Measurements from ENCODE around the gene MARK1. TPM values are rescaled to one million over a fixed set of nuclear protein-coding genes. Genes with fewer than 3 reads are reported as not detected.
"Not testable (repeated sequence)": the region's sequence is repeated elsewhere in the genome, so short reads cannot be mapped to it uniquely, and the experiment has no call there.

The MARK1 gene
- total RNA-seq, 1 donor, result 0.72 TPM

- H3K27ac ChIP-seq (ENCODE audit: low read depth, low read length), result no peak overlapping the region
- no peak overlapping the region for H2AFZ ChIP-seq (ENCODE audit: low read length)
- H3K36me3 ChIP-seq (ENCODE audit: insufficient read depth, low read length), result no peaks in the 10 kb centered on the region
- H3K4me2 ChIP-seq (ENCODE audit: insufficient read depth, low read length), result no peak overlapping the region
- H3K4me1 ChIP-seq (ENCODE audit: insufficient read depth, low read length), result no peaks in the 10 kb centered on the region
- no peak overlapping the region for H3K4me3 ChIP-seq (ENCODE audit: insufficient read depth, low read length)
- peaks cover 2% of the 10 kb centered on the region for H3K27me3 ChIP-seq (ENCODE audit: insufficient read depth, low read length)
- DNase-seq (ENCODE audit: insufficient read length, low spot score, missing footprints), result no peak
- H4K20me1 ChIP-seq (ENCODE audit: insufficient read depth, low read length), result no peaks in the 10 kb centered on the region
- no peaks in the 10 kb centered on the region for H3K9me3 ChIP-seq (ENCODE audit: low read depth, low read length)
- TF ChIP-seq CTCF (IDR thresholded peaks at IDR 0.05; ENCODE audit: extremely low read depth, low read depth, low read length), result no peak
- H3K79me2 ChIP-seq (ENCODE audit: insufficient read depth, low read length), result no peaks in the 10 kb centered on the region
Observed at GRCh38 chr1:220677251-220677650, 149.3 kb downstream of the MARK1 start.

- Histone ChIP-seq H3K36me3 (ENCODE audit: insufficient read depth, low read length) (no peaks in the 10 kb centered on the region), H2AFZ (ENCODE audit: low read length) (no peak overlapping the region), H3K9me3 (ENCODE audit: low read depth, low read length) (no peaks in the 10 kb centered on the region), H3K27ac (ENCODE audit: low read depth, low read length) (no peak overlapping the region), H3K4me3 (ENCODE audit: insufficient read depth, low read length) (no peak overlapping the region), H3K27me3 (ENCODE audit: insufficient read depth, low read length) (peaks cover 2% of the 10 kb centered on the region), H3K4me1 (ENCODE audit: insufficient read depth, low read length) (no peaks in the 10 kb centered on the region), H3K79me2 (ENCODE audit: insufficient read depth, low read length) (no peaks in the 10 kb centered on the region), H4K20me1 (ENCODE audit: insufficient read depth, low read length) (no peaks in the 10 kb centered on the region), H3K4me2 (ENCODE audit: insufficient read depth, low read length) (no peak overlapping the region)
- DNase-seq (ENCODE audit: insufficient read length, low spot score, missing footprints), result no peak
- TF ChIP-seq CTCF (IDR thresholded peaks at IDR 0.05; ENCODE audit: extremely low read depth, low read depth, low read length), result peak; percentile 59
Observed at GRCh38 chr1:220680085-220680687, 152.2 kb downstream of the MARK1 start.

- no peak for DNase-seq (ENCODE audit: insufficient read length, low spot score, missing footprints)
- Histone ChIP-seq H3K36me3 (ENCODE audit: insufficient read depth, low read length) (no peaks in the 10 kb centered on the region), H3K4me1 (ENCODE audit: insufficient read depth, low read length) (no peaks in the 10 kb centered on the region), H3K4me3 (ENCODE audit: insufficient read depth, low read length) (peak overlapping the region; percentile 54), H4K20me1 (ENCODE audit: insufficient read depth, low read length) (no peaks in the 10 kb centered on the region), H3K9me3 (ENCODE audit: low read depth, low read length) (no peaks in the 10 kb centered on the region), H3K4me2 (ENCODE audit: insufficient read depth, low read length) (peak overlapping the region; percentile 69), H3K79me2 (ENCODE audit: insufficient read depth, low read length) (no peaks in the 10 kb centered on the region), H2AFZ (ENCODE audit: low read length) (peak overlapping the region; percentile 36), H3K27me3 (ENCODE audit: insufficient read depth, low read length) (peaks cover 2% of the 10 kb centered on the region), H3K27ac (ENCODE audit: low read depth, low read length) (no peak overlapping the region)
- TF ChIP-seq CTCF (IDR thresholded peaks at IDR 0.05; ENCODE audit: extremely low read depth, low read depth, low read length), result no peak
Observed at GRCh38 chr1:220681220-220681880, 153.4 kb downstream of the MARK1 start.

GRCh38 chr1:220682901-220683576, 155.1 kb downstream of the MARK1 start:
- no peak overlapping the region for H3K4me3 ChIP-seq (ENCODE audit: insufficient read depth, low read length)
- no peak overlapping the region for H3K4me2 ChIP-seq (ENCODE audit: insufficient read depth, low read length)
- no peaks in the 10 kb centered on the region for H3K9me3 ChIP-seq (ENCODE audit: low read depth, low read length)
- no peaks in the 10 kb centered on the region for H3K4me1 ChIP-seq (ENCODE audit: insufficient read depth, low read length)
- peak overlapping the region; percentile 28 for H2AFZ ChIP-seq (ENCODE audit: low read length)
- no peaks in the 10 kb centered on the region for H3K36me3 ChIP-seq (ENCODE audit: insufficient read depth, low read length)
- TF ChIP-seq CTCF (IDR thresholded peaks at IDR 0.05; ENCODE audit: extremely low read depth, low read depth, low read length), result no peak
- peaks cover under 1% of the 10 kb centered on the region for H3K27me3 ChIP-seq (ENCODE audit: insufficient read depth, low read length)
- no peaks in the 10 kb centered on the region for H3K79me2 ChIP-seq (ENCODE audit: insufficient read depth, low read length)
- H3K27ac ChIP-seq (ENCODE audit: low read depth, low read length), result no peak overlapping the region
- no peak for DNase-seq (ENCODE audit: insufficient read length, low spot score, missing footprints)
- no peaks in the 10 kb centered on the region for H4K20me1 ChIP-seq (ENCODE audit: insufficient read depth, low read length)

- not testable (repeated sequence) for H3K9me3 ChIP-seq (ENCODE audit: low read depth, low read length); H3K36me3 ChIP-seq (ENCODE audit: insufficient read depth, low read length); DNase-seq (ENCODE audit: insufficient read length, low spot score, missing footprints); H4K20me1 ChIP-seq (ENCODE audit: insufficient read depth, low read length); H3K4me2 ChIP-seq (ENCODE audit: insufficient read depth, low read length); H3K79me2 ChIP-seq (ENCODE audit: insufficient read depth, low read length); H3K27me3 ChIP-seq (ENCODE audit: insufficient read depth, low read length); H3K27ac ChIP-seq (ENCODE audit: low read depth, low read length); H3K4me3 ChIP-seq (ENCODE audit: insufficient read depth, low read length); H2AFZ ChIP-seq (ENCODE audit: low read length); H3K4me1 ChIP-seq (ENCODE audit: insufficient read depth, low read length)
Observed at GRCh38 chr1:220683716-220684115, 155.8 kb downstream of the MARK1 start.

Measured in osteoblast (primary cell).